ENCODE data around the gene SPNS3. TPM values are rescaled to one million over a fixed set of nuclear protein-coding genes. Genes with fewer than 3 reads are reported as not detected.
A peak's percentile ranks its signal among the peaks of the same experiment; 100 is the strongest.

Gene SPNS3
- total and polyA plus RNA-seq, 10 donors = 1.1 to 7.2 (median 3.9) TPM

GRCh38 chr17:4438162-4438944 lies 4.6 kb downstream of the SPNS3 start:
- intact Hi-C loops (cut with DNase I; ENCODE audit: low total_unique reads) = no loop called here
- 82 to 93% (median 88%) methylated on average over 13 to 17 of the region's 17 CpGs for WGBS, 5 donors
- no peak for DNase-seq

DNA sequence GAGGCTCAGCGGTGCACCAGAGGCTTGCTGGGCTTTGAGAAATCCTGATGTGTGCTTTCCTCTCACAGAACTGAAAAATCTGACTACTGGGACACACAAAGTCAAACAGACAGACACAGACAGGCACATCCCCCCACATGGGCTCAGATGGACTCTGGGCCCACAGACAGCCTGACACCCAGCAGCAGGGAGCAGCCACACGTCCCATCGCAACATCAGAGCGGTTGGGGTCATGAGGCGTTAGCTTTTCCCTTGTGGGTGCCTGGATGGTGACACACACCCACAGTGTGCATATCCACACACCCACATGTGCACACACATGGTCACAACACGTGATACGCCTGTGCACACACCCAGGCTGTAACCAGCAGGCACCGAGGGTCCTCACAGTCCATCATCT lies 6.3 kb downstream of the SPNS3 start:
- peak overlapping the region in 1 of 8 donors; percentile 17 for H3K27ac ChIP-seq
- H3K9me3 ChIP-seq = no peaks in the 10 kb centered on the region
- WGBS, 5 donors = 81 to 92% (median 87%) methylated on average over 6 to 8 of the region's 8 CpGs
- intact Hi-C loops (cut with DNase I; ENCODE audit: low total_unique reads) = no loop called here
- H3K36me3 ChIP-seq = no peaks in the 10 kb centered on the region
- DNase-seq = no peak
- TF ChIP-seq, protein P1, sequence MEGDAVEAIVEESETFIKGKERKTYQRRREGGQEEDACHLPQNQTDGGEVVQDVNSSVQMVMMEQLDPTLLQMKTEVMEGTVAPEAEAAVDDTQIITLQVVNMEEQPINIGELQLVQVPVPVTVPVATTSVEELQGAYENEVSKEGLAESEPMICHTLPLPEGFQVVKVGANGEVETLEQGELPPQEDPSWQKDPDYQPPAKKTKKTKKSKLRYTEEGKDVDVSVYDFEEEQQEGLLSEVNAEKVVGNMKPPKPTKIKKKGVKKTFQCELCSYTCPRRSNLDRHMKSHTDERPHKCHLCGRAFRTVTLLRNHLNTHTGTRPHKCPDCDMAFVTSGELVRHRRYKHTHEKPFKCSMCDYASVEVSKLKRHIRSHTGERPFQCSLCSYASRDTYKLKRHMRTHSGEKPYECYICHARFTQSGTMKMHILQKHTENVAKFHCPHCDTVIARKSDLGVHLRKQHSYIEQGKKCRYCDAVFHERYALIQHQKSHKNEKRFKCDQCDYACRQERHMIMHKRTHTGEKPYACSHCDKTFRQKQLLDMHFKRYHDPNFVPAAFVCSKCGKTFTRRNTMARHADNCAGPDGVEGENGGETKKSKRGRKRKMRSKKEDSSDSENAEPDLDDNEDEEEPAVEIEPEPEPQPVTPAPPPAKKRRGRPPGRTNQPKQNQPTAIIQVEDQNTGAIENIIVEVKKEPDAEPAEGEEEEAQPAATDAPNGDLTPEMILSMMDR (IDR thresholded peaks at IDR 0.05 in 8 of 11, conservative IDR thresholded peaks at IDR 0.05 in 3 of 11) = no peak
- TF ChIP-seq POLR2A (IDR thresholded peaks at IDR 0.05) (no peak), POLR2AphosphoS5 (IDR thresholded peaks at IDR 0.05) (no peak)
- H3K27me3 ChIP-seq (replicated peaks in 1 of 7) = peaks cover 0 to 6% (median 0%) of the 10 kb centered on the region in 7 donors
- H3K4me1 ChIP-seq = peaks cover 0 to 59% (median 24%) of the 10 kb centered on the region in 6 donors
- no peak overlapping the region for H3K4me3 ChIP-seq

More at GRCh38 chr17:4438162-4438944, 4.6 kb downstream of the SPNS3 start:
- TF ChIP-seq POLR2A (IDR thresholded peaks at IDR 0.05) (no peak), POLR2AphosphoS5 (IDR thresholded peaks at IDR 0.05) (no peak)
- TF ChIP-seq, protein P1 (IDR thresholded peaks at IDR 0.05 in 8 of 11, conservative IDR thresholded peaks at IDR 0.05 in 3 of 11) = no peak
- H3K4me1 ChIP-seq = peaks cover 0 to 66% (median 26%) of the 10 kb centered on the region in 6 donors
- H3K4me3 ChIP-seq = no peak overlapping the region
- no peak overlapping the region for H3K27ac ChIP-seq
- peaks cover 0 to 6% (median 0%) of the 10 kb centered on the region in 7 donors for H3K27me3 ChIP-seq (replicated peaks in 1 of 7)
- no peaks in the 10 kb centered on the region for H3K36me3 ChIP-seq
- no peaks in the 10 kb centered on the region for H3K9me3 ChIP-seq

GRCh38 chr17:4440690-4441686 lies 7.2 kb downstream of the SPNS3 start:
- Histone ChIP-seq H3K4me3 (no peak overlapping the region), H3K4me1 (peaks cover 0 to 59% (median 28%) of the 10 kb centered on the region in 6 donors), H3K27me3 (replicated peaks in 1 of 7) (peaks cover 0 to 6% (median 0%) of the 10 kb centered on the region in 7 donors), H3K27ac (peak overlapping the region in 4 of 8 donors; percentile 4 to 39 (median 22)), H3K36me3 (no peaks in the 10 kb centered on the region), H3K9me3 (no peaks in the 10 kb centered on the region)
- DNase-seq = no peak
- no peak for TF ChIP-seq POLR2A (IDR thresholded peaks at IDR 0.05)
- 75 to 80% (median 79%) methylated on average over 16 of the region's 16 CpGs for WGBS, 5 donors
- intact Hi-C loops (cut with DNase I; ENCODE audit: low total_unique reads) = no loop called here

DNA sequence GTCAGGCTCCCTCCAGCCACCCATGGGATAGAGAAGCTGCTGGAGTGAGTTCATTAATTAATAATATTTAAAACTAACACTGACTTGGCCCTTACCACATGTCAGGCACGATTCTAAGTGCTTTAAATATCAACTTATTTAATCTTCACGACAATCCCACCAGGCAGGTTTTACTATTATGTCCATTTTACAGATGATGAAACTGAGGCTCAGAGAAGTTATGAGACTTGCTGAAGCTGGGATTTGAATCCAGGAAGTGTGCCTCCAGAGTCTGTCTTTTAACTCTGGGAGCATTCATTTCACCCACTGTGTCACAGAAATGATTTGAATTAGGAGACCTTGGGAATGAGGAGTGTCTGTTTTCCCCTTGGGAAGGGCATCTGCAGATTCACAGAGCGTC lies 8.8 kb downstream of the SPNS3 start:
- H3K4me3 ChIP-seq = no peak overlapping the region
- DNase-seq = no peak
- WGBS, 5 donors = 62 to 90% (median 70%) methylated on average over 3 of the region's 3 CpGs
- H3K27me3 ChIP-seq (replicated peaks in 1 of 7) = peaks cover 0 to 6% (median 0%) of the 10 kb centered on the region in 7 donors
- no peak for TF ChIP-seq POLR2A (IDR thresholded peaks at IDR 0.05)
- TF ChIP-seq POLR2AphosphoS5 (IDR thresholded peaks at IDR 0.05) = no peak
- TF ChIP-seq, protein P1 (IDR thresholded peaks at IDR 0.05 in 8 of 11, conservative IDR thresholded peaks at IDR 0.05 in 3 of 11) = no peak
- H3K9me3 ChIP-seq = no peaks in the 10 kb centered on the region
- no peaks in the 10 kb centered on the region for H3K36me3 ChIP-seq
- no peak overlapping the region for H3K27ac ChIP-seq
- peaks cover 10 to 60% (median 33%) of the 10 kb centered on the region in 6 donors for H3K4me1 ChIP-seq
- intact Hi-C loops (cut with DNase I; ENCODE audit: low total_unique reads) = no loop called here

Measured in spleen (tissue), 11 donors.